ENCODE data around the gene SMIM32. TPM values are rescaled to one million over a fixed set of nuclear protein-coding genes. Genes with fewer than 3 reads are reported as not detected.

SMIM32 gene
- total RNA-seq, 1 experiment from 2014 or later, result 0.31 TPM

GRCh38 chr5:136222580-136223235, 29.7 kb upstream of the SMIM32 start:
- DNase-seq (ENCODE audit: low read depth, low spot score), result no peak

GRCh38 chr5:136221340-136221739, 28.4 kb upstream of the SMIM32 start:
- H3K9me3 ChIP-seq (ENCODE audit: control insufficient read depth, insufficient read depth, low read depth, low read length), result 0 out of 2 replicates have a peak, but pooled peaks cover 6% of the 10 kb centered on the region
- TF ChIP-seq CTCF (IDR thresholded peaks at IDR 0.05) (no peak), TCF7L2 (IDR thresholded peaks at IDR 0.05; ENCODE audit: low read depth, low read length) (no peak), SIN3A (IDR thresholded peaks at IDR 0.05; ENCODE audit: borderline replicate concordance, insufficient read depth, low read depth, low read length) (no peak), REST (IDR thresholded peaks at IDR 0.05; ENCODE audit: insufficient read depth in 1 of 2, low read depth in 2 of 2, low read length in 1 of 2) (no peak), POLR2AphosphoS5 (IDR thresholded peaks at IDR 0.05; ENCODE audit: low read depth, low read length) (no peak)
- no peak overlapping the region for H3K27ac ChIP-seq (ENCODE audit: low read length)
- CTCF ChIA-PET, result no interaction called here
- in situ Hi-C loops (cut with HindIII; ENCODE audit: low pct_unique_long_range_greater_than_20kb, low sequenced_read_pairs), result no loop called here
- H3K27me3 ChIP-seq (ENCODE audit: control insufficient read depth, insufficient read depth, low read length), result peaks cover 3% of the 10 kb centered on the region; the same call in 1 of the 2 replicates
- ATAC-seq (no peak), DNase-seq (ENCODE audit: low read depth, low spot score) (no peak)
- POLR2A ChIA-PET, result no interaction called here
- H3K4me1 ChIP-seq (ENCODE audit: control insufficient read depth, insufficient read depth, low read length), result no peaks in the 10 kb centered on the region
- H3K36me3 ChIP-seq (ENCODE audit: control insufficient read depth, insufficient read depth, low read length), result no peaks in the 10 kb centered on the region
- no TSS peak for BruUV-seq (replicated peaks)
- intact Hi-C loops (cut with micrococcal nuclease; ENCODE audit: unreplicated experiment), result no loop called here
- H3K4me3 ChIP-seq (ENCODE audit: low read depth in 2 of 2, low read length in 2 of 2), result no peak overlapping the region

More at GRCh38 chr5:136222580-136223235, 29.7 kb upstream of the SMIM32 start:
- TF ChIP-seq SIN3A (IDR thresholded peaks at IDR 0.05; ENCODE audit: borderline replicate concordance, insufficient read depth, low read depth, low read length) (no peak), POLR2AphosphoS5 (IDR thresholded peaks at IDR 0.05; ENCODE audit: low read depth, low read length) (no peak), CTCF (IDR thresholded peaks at IDR 0.05) (no peak), TCF7L2 (IDR thresholded peaks at IDR 0.05; ENCODE audit: low read depth, low read length) (no peak), REST (IDR thresholded peaks at IDR 0.05; ENCODE audit: insufficient read depth in 1 of 2, low read depth in 2 of 2, low read length in 1 of 2) (no peak)
- Histone ChIP-seq H3K4me1 (ENCODE audit: control insufficient read depth, insufficient read depth, low read length) (no peaks in the 10 kb centered on the region), H3K9me3 (ENCODE audit: control insufficient read depth, insufficient read depth, low read depth, low read length) (0 out of 2 replicates have a peak, but pooled peaks cover 6% of the 10 kb centered on the region), H3K4me3 (ENCODE audit: low read depth in 2 of 2, low read length in 2 of 2) (no peak overlapping the region), H3K27me3 (ENCODE audit: control insufficient read depth, insufficient read depth, low read length) (peaks cover 3% of the 10 kb centered on the region; the same call in 1 of the 2 replicates), H3K27ac (ENCODE audit: low read length) (no peak overlapping the region), H3K36me3 (ENCODE audit: control insufficient read depth, insufficient read depth, low read length) (no peaks in the 10 kb centered on the region)
- ATAC-seq, result no peak
- in situ Hi-C loops (cut with HindIII; ENCODE audit: low pct_unique_long_range_greater_than_20kb, low sequenced_read_pairs) (no loop called here), intact Hi-C loops (cut with micrococcal nuclease; ENCODE audit: unreplicated experiment) (no loop called here)
- no TSS peak for BruUV-seq (replicated peaks)
- ChIA-PET POLR2A (no interaction called here), CTCF (no interaction called here)

Measured in Panc1 (cell line).